ENCODE measurements around the gene CSMD2.
A peak's percentile ranks its signal among the peaks of the same experiment; 100 is the strongest.
"Not testable (repeated sequence)": the region's sequence is repeated elsewhere in the genome, so short reads cannot be mapped to it uniquely, and the experiment has no call there.

Gene CSMD2

GRCh38 chr1:34108269-34108668 is 56.8 kb downstream of the CSMD2 start:
- no peak for DNase-seq (ENCODE audit: low read depth)

DNA sequence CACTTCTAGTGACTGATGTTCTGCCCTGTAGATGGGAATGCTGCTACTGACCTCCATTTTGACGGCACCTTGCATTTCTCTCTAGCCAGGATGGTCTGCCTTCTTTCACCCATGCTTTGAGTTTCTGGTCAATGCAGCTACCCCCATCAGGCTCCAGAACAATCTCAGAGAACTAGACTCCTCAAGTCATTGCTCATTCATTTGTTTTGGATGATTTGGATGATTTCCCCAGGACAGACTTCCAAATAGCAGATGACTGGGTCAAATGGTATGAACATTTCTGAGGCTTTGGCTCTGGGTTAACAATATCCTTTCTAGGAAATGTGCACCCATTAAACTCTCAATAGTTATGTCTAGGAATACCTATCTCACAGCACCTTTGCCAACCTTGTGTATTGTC is 63.9 kb downstream of the CSMD2 start:
- DNase-seq (ENCODE audit: low read depth): no peak

DNA sequence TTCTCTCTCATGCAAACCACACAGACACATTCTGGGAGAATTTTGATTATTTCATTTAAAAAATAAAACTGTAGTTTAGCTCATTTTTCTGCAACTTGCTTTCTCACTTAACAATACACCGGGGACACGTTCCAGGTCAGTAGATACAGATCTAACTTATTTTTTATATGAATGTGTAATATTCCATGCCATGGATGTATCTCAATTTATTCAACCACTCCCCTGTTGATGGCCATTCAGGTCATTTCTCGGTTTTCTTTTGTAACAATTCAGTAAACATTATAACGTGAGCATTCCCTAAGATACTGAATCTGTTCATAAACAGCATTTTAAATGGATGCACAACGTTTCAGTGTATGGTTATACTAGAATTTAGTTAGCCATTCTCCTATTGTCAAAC is 64.7 kb downstream of the CSMD2 start:
- DNase-seq (ENCODE audit: low read depth): no peak

- DNase-seq (ENCODE audit: low read depth): not testable (repeated sequence)
Observed at GRCh38 chr1:34092399-34092798, 72.6 kb downstream of the CSMD2 start.

- DNase-seq (ENCODE audit: low read depth): no peak
Observed at GRCh38 chr1:34089731-34090130, 75.3 kb downstream of the CSMD2 start.

DNA sequence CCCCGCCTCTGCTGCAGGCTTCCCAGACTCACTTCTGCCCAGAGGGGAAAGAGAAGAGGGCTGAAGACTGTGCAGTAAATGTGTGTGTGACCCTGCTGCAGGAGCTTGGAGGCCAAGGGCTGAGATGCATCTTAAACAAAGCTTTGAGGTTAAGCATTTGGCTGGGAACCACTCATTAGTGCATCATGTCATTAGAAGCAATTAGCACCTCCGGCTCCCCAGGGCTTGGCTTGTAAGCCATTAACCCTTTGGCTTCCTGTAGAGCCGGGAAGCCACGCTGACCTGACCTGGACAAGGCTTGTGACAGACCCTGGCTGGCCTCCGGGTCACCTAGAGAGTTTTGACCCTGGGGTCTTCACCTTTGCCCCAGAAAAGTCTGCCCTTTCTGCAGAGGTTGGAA is 77.0 kb downstream of the CSMD2 start:
- DNase-seq (ENCODE audit: low read depth): no peak

DNA sequence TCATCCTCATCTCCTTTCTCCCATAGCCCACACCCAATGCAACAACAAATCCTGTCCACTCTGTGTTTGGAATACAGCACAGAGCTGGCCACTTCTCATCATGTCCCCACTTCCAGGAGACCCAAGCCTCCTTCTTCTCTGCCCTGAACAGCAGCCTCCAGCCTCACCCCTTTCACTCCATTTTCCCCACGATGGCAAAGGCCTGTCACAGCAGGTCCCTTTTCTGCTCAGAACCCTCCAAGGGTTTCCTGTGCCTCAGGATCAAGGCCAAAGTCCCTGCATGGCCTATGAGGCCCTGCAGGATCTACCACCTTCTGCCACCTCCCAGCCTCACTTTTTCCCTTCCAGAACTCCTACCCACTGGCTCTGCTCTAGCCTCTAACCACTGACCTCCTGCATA is 78.5 kb downstream of the CSMD2 start:
- no peak for DNase-seq (ENCODE audit: low read depth)

GRCh38 chr1:34083974-34084373 is 81.1 kb downstream of the CSMD2 start:
- no peak for DNase-seq (ENCODE audit: low read depth)

DNA sequence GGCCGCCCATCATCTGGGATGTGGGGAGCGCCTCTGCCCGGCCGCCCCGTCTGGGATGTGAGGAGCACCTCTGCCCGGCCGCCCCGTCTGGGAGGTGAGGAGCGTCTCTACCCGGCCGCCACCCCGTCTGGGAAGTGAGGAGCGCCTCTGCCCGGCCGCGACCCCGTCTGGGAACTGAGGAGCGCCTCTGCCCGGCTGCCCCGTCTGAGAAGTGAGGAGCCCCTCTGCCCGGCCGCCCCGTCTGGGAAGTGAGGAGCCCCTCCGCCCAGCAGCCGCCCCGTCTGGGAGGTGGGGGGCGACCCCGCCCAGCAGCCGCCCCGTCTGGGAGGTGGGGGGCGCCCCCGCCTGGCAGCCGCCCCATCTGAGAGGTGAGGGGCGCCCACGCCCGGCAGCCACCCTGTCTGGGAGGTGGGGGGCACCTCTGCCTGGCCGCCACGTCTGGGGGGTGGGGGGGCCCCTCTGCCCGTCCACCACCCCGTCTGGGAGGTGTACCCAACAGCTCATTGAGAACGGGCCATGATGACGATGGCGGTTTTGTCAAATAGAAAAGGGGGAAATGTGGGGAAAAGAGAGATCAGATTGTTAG is 82.9 kb downstream of the CSMD2 start:
- DNase-seq (ENCODE audit: low read depth): not testable (repeated sequence)

- no peak for DNase-seq (ENCODE audit: low read depth)
Observed at GRCh38 chr1:34078383-34078782, 86.6 kb downstream of the CSMD2 start.

DNA sequence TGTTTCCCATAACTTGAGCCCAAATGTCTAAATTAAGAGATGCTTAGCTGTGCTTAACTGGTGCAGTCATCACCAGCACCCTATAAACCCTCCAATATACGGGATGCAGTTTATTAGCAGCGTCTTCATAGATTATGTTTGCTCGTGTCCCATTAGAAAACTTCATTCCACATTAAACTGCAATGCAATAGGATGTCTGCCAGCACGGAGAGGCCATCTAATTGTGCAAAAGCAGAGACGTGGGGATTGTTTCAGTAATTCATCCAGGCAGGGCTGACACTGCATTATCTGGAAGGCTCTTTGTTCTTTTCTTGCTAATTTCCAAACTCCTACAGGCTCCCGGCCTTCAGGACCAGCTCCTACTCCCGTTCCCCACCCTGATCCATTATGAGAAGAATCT is 89.5 kb downstream of the CSMD2 start:
- DNase-seq (ENCODE audit: low read depth): no peak

- DNase-seq (ENCODE audit: low read depth): no peak
Observed at GRCh38 chr1:34073028-34073695, 91.9 kb downstream of the CSMD2 start.

GRCh38 chr1:34070201-34070836 is 94.7 kb downstream of the CSMD2 start:
- DNase-seq (ENCODE audit: low read depth): no peak

GRCh38 chr1:34066981-34067603 is 97.9 kb downstream of the CSMD2 start:
- peak; percentile 1 for DNase-seq (ENCODE audit: low read depth)

DNA sequence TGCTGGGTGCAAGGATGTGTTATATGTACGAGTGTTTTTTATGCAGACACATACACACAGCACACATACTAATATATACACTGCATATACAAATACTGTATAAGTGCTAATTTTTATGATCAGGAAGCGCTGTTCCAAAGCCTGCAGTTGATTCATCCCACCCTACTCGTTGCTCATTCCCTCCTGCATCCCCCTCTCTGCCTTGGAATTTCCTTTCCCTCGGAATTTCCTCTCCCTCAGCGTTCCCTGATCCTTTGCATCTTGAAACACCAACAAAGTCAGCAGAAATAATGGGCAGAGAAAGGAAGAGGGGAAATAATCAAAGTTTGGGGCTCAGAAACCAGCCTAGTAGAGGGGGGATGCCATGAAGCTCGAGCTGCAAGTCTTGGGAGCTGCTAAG is 98.9 kb downstream of the CSMD2 start:
- DNase-seq (ENCODE audit: low read depth): no peak

- no peak for DNase-seq (ENCODE audit: low read depth)
Observed at GRCh38 chr1:34065498-34065897, 99.5 kb downstream of the CSMD2 start.

GRCh38 chr1:34060901-34061415 is 104.1 kb downstream of the CSMD2 start:
- DNase-seq (ENCODE audit: low read depth): no peak

GRCh38 chr1:34060187-34060730 is 104.8 kb downstream of the CSMD2 start:
- DNase-seq (ENCODE audit: low read depth): no peak

DNA sequence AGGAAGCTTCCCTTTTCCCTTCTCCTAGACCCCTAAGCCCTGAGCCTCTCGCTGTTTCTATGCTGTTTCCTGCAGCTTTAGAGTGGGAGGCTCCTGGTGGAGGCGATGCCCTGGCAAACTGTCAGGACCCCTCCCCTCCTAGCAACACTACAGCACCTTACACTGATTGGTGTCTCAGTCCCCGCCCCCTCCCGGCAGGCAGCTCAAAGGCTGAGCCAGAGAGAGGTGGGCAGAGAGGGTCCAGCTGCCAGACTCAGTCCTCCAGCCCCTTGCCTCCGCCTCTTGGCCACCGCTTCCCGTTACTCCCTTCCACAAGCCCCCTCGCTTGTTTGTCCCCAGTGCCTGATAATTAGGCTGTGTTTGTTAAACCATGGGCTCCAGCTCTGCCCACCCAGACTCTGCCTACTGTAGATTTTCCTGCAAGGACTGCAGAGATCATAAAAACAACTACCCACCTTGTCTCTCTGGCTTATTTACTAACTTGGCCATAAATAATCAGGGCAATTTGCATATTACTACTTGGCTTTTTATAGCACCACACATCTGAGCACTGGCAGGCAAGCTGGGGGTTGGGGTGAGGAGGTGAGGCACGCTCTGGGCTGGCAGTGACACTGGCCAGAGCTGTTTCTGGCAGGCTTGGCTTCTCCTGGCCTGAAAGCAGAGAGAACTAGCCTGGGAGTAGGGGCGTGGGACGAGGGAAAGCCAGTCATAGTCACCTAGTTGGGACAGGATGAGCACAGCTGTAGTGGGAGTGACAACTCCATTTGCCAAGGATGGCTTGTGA is 107.5 kb downstream of the CSMD2 start:
- DNase-seq (ENCODE audit: low read depth): no peak

DNA sequence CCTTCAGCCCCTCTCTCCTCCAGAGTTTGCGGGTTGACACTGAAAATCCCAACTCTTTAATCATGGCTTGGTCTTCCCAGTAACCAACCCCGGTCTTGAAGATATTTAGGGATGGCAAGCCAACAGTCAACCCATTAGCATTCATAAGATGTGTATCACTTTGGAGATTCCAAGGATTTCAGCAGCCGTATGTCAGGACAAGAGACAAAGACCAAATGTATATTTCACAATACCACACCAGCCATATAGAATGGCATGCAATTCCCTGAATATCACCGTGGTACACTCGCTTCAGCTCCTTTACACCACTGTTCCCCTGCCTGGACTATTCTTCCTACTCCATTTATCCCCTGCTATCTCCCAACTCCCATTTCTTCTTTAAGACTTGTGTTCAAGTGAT is 109.2 kb downstream of the CSMD2 start:
- DNase-seq (ENCODE audit: low read depth): no peak

GRCh38 chr1:34054920-34055319 is 110.1 kb downstream of the CSMD2 start:
- DNase-seq (ENCODE audit: low read depth): no peak

- DNase-seq (ENCODE audit: low read depth): no peak
Observed at GRCh38 chr1:34053660-34054059, 111.4 kb downstream of the CSMD2 start.

Measured in ELR (cell line).